HK-2 (cell line): ENCODE measurements around the gene TAAR2.
A peak's percentile ranks its signal among the peaks of the same experiment; 100 is the strongest.
"Not testable (repeated sequence)": the region's sequence is repeated elsewhere in the genome, so short reads cannot be mapped to it uniquely, and the experiment has no call there.

ENCODE experiments used
- DNase-seq: peaks from one replicate; pipeline ENCODE4 v3.0.0-alpha.2; 2018; ENCODE audit not compliant: unreplicated experiment

The TAAR2 gene

DNA sequence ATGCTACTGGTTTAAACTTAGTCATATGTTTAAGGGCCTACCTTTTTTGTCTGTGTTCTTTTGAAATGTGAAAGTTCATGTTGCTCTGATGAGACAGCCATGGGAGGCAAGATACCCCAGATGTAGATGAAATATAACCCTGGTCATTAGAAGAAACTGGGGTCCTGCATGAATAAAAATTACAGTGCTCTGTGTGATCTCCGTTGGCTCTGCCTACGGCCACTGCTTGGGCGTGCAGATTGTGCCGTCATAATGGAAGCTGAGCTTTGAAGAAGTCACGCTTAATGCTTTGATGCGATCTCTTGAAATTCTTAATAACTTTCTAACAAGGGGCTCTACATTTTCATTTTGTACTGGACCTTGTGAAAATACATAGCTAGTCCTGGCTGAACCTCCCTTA, at the start of gene TAAR2:
Gene TAAR2 (minus strand): TSS at position 101 of the 400 bp plus-strand sequence. CDS start 0 bp downstream, at position 101.
- DNase-seq, result no peak

DNA sequence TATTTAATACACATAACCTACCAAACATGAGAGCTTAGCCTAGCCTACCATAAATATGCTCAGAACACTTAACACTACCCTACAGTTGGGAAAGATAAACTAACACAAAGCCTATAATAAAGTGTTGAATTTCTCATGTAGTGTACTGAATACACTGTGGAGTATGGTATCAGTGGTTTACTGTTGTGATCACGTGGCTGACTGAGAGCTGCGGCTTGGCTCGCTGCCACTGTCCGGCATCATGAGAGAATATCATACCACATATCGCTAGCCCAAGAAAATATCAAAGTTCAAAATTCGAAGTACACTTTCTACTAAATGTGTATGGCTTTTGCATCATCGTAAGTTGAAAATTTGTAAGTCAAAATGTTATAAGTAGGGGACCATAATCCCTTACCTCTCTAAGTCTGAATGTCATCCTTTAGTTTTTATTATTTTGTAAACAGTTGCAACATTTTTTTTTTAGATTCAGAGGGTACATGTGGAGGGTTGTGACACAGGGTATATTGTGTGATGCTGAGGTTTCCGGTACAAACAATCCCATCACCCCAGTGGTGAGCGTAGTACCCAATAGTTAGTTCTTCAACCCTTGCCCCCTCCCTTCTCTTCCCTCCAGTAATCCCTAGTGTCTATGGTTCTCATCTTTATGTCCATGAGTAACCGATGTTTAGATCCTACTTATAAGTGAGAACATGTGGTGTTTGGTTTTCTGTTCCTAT, 49.5 kb upstream of the TAAR2 start:
- DNase-seq, result no peak

- DNase-seq, result no peak
Observed at GRCh38 chr6:132671295-132671694, 47.2 kb upstream of the TAAR2 start.

GRCh38 chr6:132669690-132670291, 45.7 kb upstream of the TAAR2 start:
- peak; percentile 14 for DNase-seq

DNA sequence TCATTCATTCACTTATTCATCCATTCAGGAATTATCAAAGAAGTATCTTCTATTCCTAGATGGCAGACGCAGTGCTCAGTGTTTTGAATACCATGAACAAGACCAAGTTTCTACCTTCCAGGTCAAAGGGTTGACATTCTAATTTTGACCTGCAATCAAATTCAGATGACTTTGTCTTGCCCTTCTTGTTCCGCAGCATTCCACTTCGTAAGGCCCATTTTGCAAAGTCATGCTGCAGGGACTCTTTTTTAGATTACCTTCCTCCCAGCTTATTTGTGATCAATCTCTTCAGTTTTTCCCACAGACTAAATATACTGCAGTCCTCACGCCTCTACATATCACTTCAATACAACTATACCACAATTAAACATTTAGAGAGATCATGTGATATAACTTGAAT, 42.0 kb upstream of the TAAR2 start:
- no peak for DNase-seq

- no peak for DNase-seq
Observed at GRCh38 chr6:132664309-132665034, 40.4 kb upstream of the TAAR2 start.

- no peak for DNase-seq
Observed at GRCh38 chr6:132663661-132664060, 39.6 kb upstream of the TAAR2 start.

GRCh38 chr6:132661906-132662305, 37.8 kb upstream of the TAAR2 start:
- DNase-seq, result no peak

- no peak for DNase-seq
Observed at GRCh38 chr6:132659082-132659481, 35.0 kb upstream of the TAAR2 start, which contains the start of gene TAAR1. Gene TAAR1, minus strand, starts transcription at chr6:132659182. Its CDS starts 13,179 bp downstream, at chr6:132646003.

DNA sequence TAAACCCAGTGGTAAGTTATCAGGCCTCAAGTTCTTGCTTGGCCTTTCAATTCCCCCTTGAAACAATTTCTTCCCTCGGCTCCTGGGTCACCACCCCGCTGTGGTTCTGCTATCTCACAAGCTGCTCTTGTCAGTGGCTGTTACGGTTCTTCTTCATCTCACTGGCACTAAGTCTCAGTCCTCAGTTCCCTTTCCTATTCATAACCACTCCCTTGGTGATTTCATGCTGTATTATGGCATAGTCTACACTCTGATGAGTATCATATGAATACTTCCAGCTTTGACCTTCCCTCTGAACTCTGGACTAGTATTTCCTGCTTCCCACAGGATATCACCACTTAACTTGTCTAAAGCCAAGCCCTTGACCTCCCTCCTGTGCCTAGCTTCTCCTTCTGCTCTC, 27.0 kb upstream of the TAAR2 start:
- DNase-seq, result no peak

GRCh38 chr6:132650429-132650828, 26.4 kb upstream of the TAAR2 start:
- DNase-seq, result no peak

GRCh38 chr6:132648828-132649227, 24.8 kb upstream of the TAAR2 start:
- no peak for DNase-seq

DNA sequence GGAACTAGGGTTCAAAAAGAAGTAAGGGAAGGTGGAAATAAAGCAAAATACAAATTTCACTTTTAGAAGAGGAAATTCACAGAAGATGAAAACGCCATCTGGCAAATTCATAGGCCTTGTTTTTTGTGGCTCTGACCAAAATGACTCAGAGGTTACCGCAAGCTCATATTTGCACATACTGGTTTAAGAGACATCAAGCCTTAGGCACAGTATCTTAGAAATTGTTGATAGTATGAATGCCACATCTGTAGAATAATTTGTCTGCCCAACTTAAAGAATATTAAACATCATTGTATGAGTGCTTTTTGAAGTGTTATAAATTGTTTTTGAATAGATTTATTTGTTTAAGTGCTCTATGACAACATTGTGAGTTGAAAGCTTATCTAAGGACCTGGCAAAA, 24.3 kb upstream of the TAAR2 start:
- no peak for DNase-seq

DNA sequence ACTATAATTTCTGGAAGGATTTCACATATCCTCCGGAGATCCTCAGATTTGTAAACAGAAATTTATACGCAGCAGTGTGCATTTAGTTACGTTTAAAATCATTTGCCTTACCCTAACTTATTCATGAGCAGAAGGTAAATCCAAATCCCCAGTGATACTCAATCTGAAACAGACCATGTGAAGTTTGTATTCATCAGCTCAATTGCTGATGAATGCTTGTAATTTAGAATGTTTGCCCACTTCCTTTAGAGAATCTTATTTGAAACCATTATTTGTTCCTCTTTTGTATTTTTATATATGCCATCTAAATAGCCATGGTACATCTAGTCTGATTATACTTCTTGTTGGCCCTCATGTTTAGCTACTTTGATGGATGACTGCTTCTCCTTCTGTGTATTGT, 19.5 kb upstream of the TAAR2 start:
- no peak for DNase-seq

- not testable (repeated sequence) for DNase-seq
Observed at GRCh38 chr6:132637135-132637534, 13.1 kb upstream of the TAAR2 start.

GRCh38 chr6:132635906-132636305, 11.8 kb upstream of the TAAR2 start:
- DNase-seq, result not testable (repeated sequence)

GRCh38 chr6:132635288-132635687, 11.2 kb upstream of the TAAR2 start:
- not testable (repeated sequence) for DNase-seq

DNA sequence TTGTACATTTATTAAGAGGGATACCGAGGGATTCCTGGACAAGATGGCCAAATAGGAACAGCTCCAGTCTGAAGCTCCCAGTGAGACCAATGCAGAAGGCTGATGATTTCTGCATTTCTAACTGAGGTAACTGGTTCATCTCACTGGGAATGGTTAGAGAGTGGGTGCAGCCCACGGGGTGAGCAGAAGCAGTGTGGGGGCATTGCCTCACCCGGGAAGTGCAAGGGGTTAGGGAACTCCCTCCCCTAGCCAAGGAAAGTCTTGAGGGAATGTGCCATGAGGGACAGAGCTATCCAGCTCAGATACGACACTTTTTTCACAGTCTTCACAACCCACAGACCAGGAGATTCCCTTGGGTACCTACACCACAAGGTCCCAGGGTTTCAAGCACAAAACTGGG, 10.7 kb upstream of the TAAR2 start:
- no peak for DNase-seq

DNA sequence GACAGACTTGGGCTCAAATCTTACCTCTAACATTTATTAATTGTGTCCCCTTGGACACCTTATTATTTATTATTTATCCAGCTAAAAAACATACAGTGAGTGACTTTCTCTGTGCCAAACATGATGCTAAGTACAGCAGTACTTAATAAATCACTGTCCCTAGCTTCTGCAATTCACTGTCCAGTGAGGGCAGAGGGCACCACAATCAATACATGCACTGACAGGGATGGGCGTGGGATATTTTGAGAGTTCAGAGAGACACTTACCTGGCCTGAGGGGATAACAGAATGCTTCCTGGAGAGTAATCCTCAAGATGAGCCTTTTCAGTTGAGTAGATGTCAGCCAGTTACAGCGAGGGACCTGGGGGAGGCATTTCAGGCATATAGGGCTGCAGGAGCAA, 9.3 kb upstream of the TAAR2 start:
- DNase-seq, result no peak

DNA sequence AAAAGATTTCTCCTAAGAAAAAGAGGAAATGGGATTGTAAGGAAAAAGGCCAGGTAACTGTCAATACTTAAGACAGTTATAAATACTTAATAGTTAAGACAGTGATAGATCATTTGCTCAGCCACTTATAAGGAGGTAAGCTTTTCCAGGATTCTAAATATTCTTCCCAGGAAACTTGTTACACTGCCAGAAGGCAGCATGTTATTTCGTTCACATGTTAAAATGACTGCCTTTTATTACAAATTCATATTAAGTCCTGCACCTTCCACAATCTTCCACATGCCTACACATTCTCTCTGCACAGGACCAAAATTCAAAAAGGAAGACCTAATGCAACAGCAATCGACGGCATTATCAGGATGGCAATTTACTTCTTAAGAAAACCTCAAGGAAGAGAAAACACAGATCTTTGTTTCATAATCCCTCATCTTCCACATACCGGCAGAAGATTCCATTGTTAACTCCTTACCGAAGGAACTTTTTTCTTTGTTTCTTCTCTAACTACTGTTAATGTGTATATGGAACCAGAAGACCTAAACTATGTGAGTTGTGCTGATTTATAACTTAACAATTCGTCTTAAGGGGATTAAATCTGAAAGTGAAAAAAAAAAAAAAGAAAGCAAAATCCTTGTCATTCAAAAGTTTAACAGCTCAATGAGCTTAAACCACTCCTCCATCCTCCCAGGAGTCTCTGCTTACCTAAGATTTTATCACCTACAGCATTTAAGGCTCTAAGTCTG, 799 bp downstream of the TAAR2 start:
- no peak for DNase-seq

- no peak for DNase-seq
Observed at GRCh38 chr6:132616677-132617076, 7.4 kb downstream of the TAAR2 start.

DNA sequence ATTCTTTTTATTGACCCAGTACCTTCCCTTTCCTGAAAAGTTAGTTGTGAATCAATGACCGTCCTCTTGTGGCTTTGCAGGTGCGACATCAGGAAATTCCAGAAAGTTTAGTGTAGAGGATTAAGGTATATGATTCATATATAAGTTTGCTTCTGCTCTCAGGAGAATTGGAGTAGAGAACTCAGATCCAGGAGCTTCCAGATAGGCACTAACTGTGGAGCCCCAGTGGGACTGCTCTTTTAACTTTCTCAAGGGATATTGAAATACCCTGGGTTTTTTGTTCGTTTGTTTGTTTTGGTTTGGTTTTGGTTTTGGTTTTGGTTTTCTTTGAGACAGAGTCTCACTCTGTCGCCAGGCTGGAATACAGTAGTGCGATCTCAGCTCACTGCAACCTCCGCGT, 9.5 kb downstream of the TAAR2 start:
- DNase-seq, result no peak
